ENCODE data around the gene DDX23. TPM values are rescaled to one million over a fixed set of nuclear protein-coding genes. Genes with fewer than 3 reads are reported as not detected.
A peak's percentile ranks its signal among the peaks of the same experiment; 100 is the strongest.

Gene DDX23
- total RNA-seq, 1 experiment from 2014 or later, result 98.1 TPM

DNA sequence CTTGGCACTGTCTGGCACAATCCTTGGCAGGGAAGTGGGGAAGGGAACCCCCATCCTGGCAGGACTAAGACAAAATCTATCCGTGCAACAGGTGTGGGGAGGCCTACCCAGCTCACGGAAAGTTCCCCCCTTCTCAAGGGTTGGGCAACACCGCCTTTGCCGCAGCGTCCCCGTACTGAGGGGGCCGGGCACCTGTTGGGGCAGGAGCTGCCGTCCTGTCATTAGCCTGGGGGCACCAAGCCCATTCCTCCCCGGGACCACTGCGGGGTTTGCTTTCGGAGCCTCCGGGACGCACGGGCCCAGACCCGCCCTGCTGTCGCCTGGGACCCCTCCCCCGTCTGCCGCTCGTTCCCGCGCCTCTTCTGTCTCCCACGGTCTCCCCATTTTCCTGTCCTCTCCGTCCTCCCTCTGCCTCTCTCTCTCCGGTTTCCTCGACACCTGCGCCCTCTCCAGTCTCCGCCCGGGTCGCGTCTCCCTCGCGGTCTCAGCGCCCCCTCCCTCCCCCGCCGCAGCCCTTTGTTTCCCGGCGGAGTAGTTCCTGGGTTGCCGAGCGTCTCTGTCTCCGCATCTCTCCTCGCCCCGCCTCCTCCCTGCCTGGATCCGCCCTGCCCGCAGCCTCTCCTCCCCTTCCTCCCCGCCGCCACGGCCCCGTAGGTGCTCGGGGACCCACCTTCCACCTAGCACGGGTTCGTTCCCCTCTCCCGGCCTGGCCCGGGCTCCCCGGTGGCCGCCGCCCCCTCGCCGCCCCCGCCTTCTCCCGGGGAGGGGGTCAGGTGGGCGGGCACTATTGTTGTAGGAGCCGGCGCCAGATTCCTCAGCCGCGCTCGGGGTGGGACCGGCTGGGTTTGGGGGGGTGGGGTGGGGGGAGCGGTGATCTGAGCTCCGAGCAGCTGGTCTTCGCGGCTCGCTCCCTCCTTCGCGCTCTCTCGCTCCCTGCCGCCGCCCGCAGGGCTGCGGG, 33.8 kb downstream of the DDX23 start, which contains the start of gene CACNB3:
Gene CACNB3, plus strand, starts transcription at position 624 of the 958 bp plus-strand sequence. CDS start 434 bp downstream, outside the sequence.
- peak within 1 kb of the TSS; percentile 88 to 95 for H3K4me3 Mint-ChIP-seq
- H3K27me3 Mint-ChIP-seq (ENCODE audit: low read depth), result peaks cover 42% of the 10 kb centered on the region
- Histone ChIP-seq H3K9me3 (ENCODE audit: control insufficient read depth, low read depth, low read length) (no peaks in the 10 kb centered on the region), H2AFZ (ENCODE audit: low read length) (no peak within 1 kb of the TSS), H3K14ac (ENCODE audit: insufficient read depth, low read length) (0 out of 2 replicates have a peak within 1 kb of the TSS, but pooled peaks have one; percentile 18), H3K23me2 (ENCODE audit: insufficient read length, low read depth, low read length, poor library complexity, severe bottlenecking) (peaks cover 28% of the 10 kb centered on the region), H3K9ac (ENCODE audit: extremely low read depth, insufficient read length, low read length) (no peak within 1 kb of the TSS), H2BK20ac (ENCODE audit: low read depth, low read length, poor library complexity, severe bottlenecking) (no peak within 1 kb of the TSS), H3K4me1 (ENCODE audit: insufficient read depth, low read length) (0 out of 2 replicates have a peak, but pooled peaks cover 2% of the 10 kb centered on the region), H2AK5ac (ENCODE audit: insufficient read length, low read length) (no peak within 1 kb of the TSS), H3K23ac (ENCODE audit: insufficient read length, low read depth, low read length) (no peak within 1 kb of the TSS), H2BK15ac (ENCODE audit: low read depth, low read length) (no peak within 1 kb of the TSS), H2BK5ac (ENCODE audit: insufficient read length, low read length) (no peak within 1 kb of the TSS), H4K8ac (replicated peaks; ENCODE audit: insufficient read length, low read depth, low read length) (no peak within 1 kb of the TSS), H4K91ac (ENCODE audit: insufficient read length, low read depth, low read length) (no peak within 1 kb of the TSS), H2BK12ac (ENCODE audit: insufficient read length, low read depth, low read length) (no peak within 1 kb of the TSS), H3K27me3 (ENCODE audit: insufficient read depth, low read length) (peaks cover 23% of the 10 kb centered on the region), H4K20me1 (ENCODE audit: control insufficient read depth, insufficient read depth, insufficient read length) (no peaks in the 10 kb centered on the region), H3K79me2 (ENCODE audit: insufficient read depth, low read length) (no peaks in the 10 kb centered on the region), H4K5ac (ENCODE audit: insufficient read length, low read depth, low read length) (no peak within 1 kb of the TSS), H3K79me1 (ENCODE audit: insufficient read depth, low read depth, low read length, poor library complexity, severe bottlenecking) (no peaks in the 10 kb centered on the region), H3K4ac (ENCODE audit: low read depth, low read length) (no peak within 1 kb of the TSS), H3K18ac (ENCODE audit: insufficient read length, low read depth, low read length) (no peak within 1 kb of the TSS), H3K4me2 (ENCODE audit: insufficient read depth, insufficient read length, low read length) (peak within 1 kb of the TSS; percentile 74), H3T11ph (ENCODE audit: low read length) (no peak within 1 kb of the TSS), H3K27ac (ENCODE audit: insufficient read length, low read depth, low read length) (no peak within 1 kb of the TSS), H3K56ac (ENCODE audit: insufficient read length, low read depth, low read length) (no peak within 1 kb of the TSS), H2BK120ac (ENCODE audit: low read depth, low read length, poor library complexity, severe bottlenecking) (no peak within 1 kb of the TSS)
- DNase-seq, result peak; percentile 93
- peak within 1 kb of the TSS; percentile 69 to 84 (median 81); a peak in 4 of 7 replicates for H3K27ac Mint-ChIP-seq
- TF ChIP-seq, protein P1, sequence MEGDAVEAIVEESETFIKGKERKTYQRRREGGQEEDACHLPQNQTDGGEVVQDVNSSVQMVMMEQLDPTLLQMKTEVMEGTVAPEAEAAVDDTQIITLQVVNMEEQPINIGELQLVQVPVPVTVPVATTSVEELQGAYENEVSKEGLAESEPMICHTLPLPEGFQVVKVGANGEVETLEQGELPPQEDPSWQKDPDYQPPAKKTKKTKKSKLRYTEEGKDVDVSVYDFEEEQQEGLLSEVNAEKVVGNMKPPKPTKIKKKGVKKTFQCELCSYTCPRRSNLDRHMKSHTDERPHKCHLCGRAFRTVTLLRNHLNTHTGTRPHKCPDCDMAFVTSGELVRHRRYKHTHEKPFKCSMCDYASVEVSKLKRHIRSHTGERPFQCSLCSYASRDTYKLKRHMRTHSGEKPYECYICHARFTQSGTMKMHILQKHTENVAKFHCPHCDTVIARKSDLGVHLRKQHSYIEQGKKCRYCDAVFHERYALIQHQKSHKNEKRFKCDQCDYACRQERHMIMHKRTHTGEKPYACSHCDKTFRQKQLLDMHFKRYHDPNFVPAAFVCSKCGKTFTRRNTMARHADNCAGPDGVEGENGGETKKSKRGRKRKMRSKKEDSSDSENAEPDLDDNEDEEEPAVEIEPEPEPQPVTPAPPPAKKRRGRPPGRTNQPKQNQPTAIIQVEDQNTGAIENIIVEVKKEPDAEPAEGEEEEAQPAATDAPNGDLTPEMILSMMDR (conservative IDR thresholded peaks at IDR 0.05), result no peak
- no peaks in the 10 kb centered on the region for H3K9me3 Mint-ChIP-seq
- H3K36me3 Mint-ChIP-seq (ENCODE audit: insufficient read depth in 1 of 3, low read depth in 3 of 3), result no peaks in the 10 kb centered on the region
- WGBS (ENCODE audit: extremely low coverage, insufficient read length, low lambda C conversion rate), result no CpG with 5 or more reads among the region's 79 CpGs
- peaks cover 55% of the 10 kb centered on the region in 2 experiments for H3K4me1 Mint-ChIP-seq

Measured in H9 (cell line).